SK-N-MC (cell line): ENCODE results near the gene ATP2B2.

Experiments
- EZH2 ChIP-seq: fragments of 200-600 bp; sonication (generic); IDR thresholded peaks from one replicate; pipeline ENCODE4 v1.6.1; 2017; ENCODE audit warnings: antibody characterized with exemption
- FOXP2 ChIP-seq: optimal IDR thresholded peaks from 2 replicates; pipeline ENCODE3; 2011; ENCODE audit warnings: mild to moderate bottlenecking, moderate library complexity; ENCODE audit not compliant: insufficient read depth; ENCODE audit errors: extremely low read length, control extremely low read depth
- POLR2AphosphoS5 ChIP-seq: IDR thresholded peaks from 2 replicates; pipeline ENCODE4 v1.6.1; 2012; ENCODE audit warnings: mild to moderate bottlenecking, low read depth, low read length, borderline replicate concordance

DNA sequence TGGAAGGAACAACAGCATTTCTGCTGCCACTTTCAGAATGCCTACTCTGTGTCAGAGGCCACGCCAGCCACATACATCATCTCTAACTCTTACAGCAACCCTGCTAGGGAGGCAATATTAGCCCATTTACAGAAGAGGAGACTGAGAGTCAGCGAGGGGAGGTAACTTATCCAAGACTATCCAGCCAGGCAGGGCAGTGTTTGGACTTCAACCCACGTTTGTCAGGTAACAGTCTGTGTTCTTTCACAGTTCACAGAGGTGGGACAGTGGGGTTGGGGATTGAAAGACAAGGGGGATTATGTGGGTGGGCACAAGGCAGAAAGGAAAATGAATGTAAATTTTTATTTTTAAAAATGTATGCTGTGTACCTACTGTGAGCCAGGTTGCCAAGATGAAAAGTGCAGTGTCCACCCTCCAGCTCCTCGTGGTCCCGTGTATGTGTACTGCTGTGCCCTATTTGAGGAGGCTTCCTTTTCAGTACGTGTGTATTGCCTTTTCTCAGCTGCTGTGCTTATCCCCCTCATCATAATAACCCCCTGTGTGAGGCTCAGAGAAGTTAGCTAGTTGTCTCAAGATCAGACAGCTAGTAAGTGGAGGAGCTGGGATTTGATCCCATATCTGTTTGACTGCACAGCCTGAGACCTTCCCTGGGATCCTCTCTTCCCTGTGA is 16.5 kb upstream of the ATP2B2 start:
- no peak for TF ChIP-seq EZH2
- TF ChIP-seq POLR2AphosphoS5 = no peak
- no peak for TF ChIP-seq FOXP2
